HEK293 (cell line): ENCODE measurements around the gene ADAMTSL2.

Experiments
- CTCF ChIA-PET: fragments of 350-600 bp; formaldehyde crosslinking; extraction: SDS; loops from one replicate; lab custom pipeline; 2021; ENCODE audit warnings: antibody characterized with exemption; lab: Yijun Ruan, JAX
- POLR2A ChIA-PET: fragments of 300-600 bp; formaldehyde crosslinking; extraction: SDS; loops from one replicate; lab custom pipeline; 2020; ENCODE audit warnings: antibody characterized with exemption, inconsistent platforms; lab: Yijun Ruan, JAX
- H3K27ac ChIP-seq: fragments of 200-500 bp; sonication (Bioruptor generic); 2 replicates; pipeline ENCODE4 v1.5.1; 2014; ENCODE audit warnings: low read depth, low read length, control low read depth, inconsistent platforms; ENCODE audit errors: extremely low read depth
- H3K36me3 ChIP-seq, 2 experiments: fragments of 200-500 bp in 1 of 2; sonication (Bioruptor generic) in 1 of 2; 1 replicate in 1 of 2; 2 replicates in 1 of 2; pipeline ENCODE4 v1.5.1; 2014 to 2017; ENCODE audit warnings: inconsistent platforms in 2 of 2, low read length in 2 of 2; ENCODE audit not compliant: control insufficient read depth in 2 of 2, insufficient read depth in 1 of 2
- H3K4me1 ChIP-seq: fragments of 200-500 bp; sonication (Bioruptor generic); 2 replicates; pipeline ENCODE4 v1.5.1; 2014; ENCODE audit warnings: mild to moderate bottlenecking, low read length, inconsistent platforms; ENCODE audit not compliant: control insufficient read depth, insufficient read depth
- H3K4me3 ChIP-seq: 2 replicates; pipeline ENCODE4 v1.5.1; 2011; ENCODE audit warnings: low read depth, mild to moderate bottlenecking, control low read depth, low read length, moderate library complexity
- H3K9me3 ChIP-seq: fragments of 200-500 bp; sonication (Bioruptor generic); 2 replicates; pipeline ENCODE4 v1.5.1; 2014; ENCODE audit warnings: low read depth, low read length, inconsistent platforms; ENCODE audit not compliant: control insufficient read depth, insufficient read depth
- BCL11B ChIP-seq: fragments of 450-650 bp; formaldehyde crosslinking; IDR thresholded peaks from 2 replicates; pipeline ENCODE4 v1.5.1; 2016; ENCODE audit warnings: low read depth, missing biosample characterization, missing genetic modification characterization
- GLIS2 ChIP-seq: fragments of 450-650 bp; formaldehyde crosslinking; IDR thresholded peaks from 2 replicates; pipeline ENCODE4 v1.5.1; 2016; ENCODE audit warnings: missing biosample characterization, missing genetic modification characterization
- IKZF3 ChIP-seq: fragments of 450-650 bp; IDR thresholded peaks from 2 replicates; pipeline ENCODE4 v1.5.0; 2018; ENCODE audit warnings: missing biosample characterization, mild to moderate bottlenecking, missing genetic modification characterization, moderate library complexity
- KLF1 ChIP-seq: fragments of 450-650 bp; formaldehyde crosslinking; IDR thresholded peaks from 2 replicates; pipeline ENCODE4 v1.5.1; 2016; ENCODE audit warnings: missing biosample characterization, missing genetic modification characterization
- PATZ1 ChIP-seq: fragments of 450-650 bp; formaldehyde crosslinking; IDR thresholded peaks from 2 replicates; pipeline ENCODE4 v1.5.1; 2016; ENCODE audit warnings: missing biosample characterization, missing genetic modification characterization
- RBAK ChIP-seq: fragments of 450-650 bp; formaldehyde crosslinking; IDR thresholded peaks from 2 replicates; pipeline ENCODE4 v1.5.1; 2016; ENCODE audit warnings: missing biosample characterization, missing genetic modification characterization
- ZBTB21 ChIP-seq: fragments of 450-650 bp; formaldehyde crosslinking; IDR thresholded peaks from 2 replicates; pipeline ENCODE4 v1.5.1; 2017; ENCODE audit warnings: missing biosample characterization, missing genetic modification characterization
- ZFHX2 ChIP-seq: fragments of 450-650 bp; formaldehyde crosslinking; conservative IDR thresholded peaks from 2 replicates; pipeline ENCODE4 v1.5.1; 2016; ENCODE audit warnings: missing biosample characterization, missing genetic modification characterization
- ZIC2 ChIP-seq: fragments of 450-650 bp; formaldehyde crosslinking; IDR thresholded peaks from 2 replicates; pipeline ENCODE4 v1.5.1; 2016; ENCODE audit warnings: missing biosample characterization, missing genetic modification characterization
- ZNF184 ChIP-seq: fragments of 450-650 bp; IDR thresholded peaks from 2 replicates; pipeline ENCODE4 v1.5.1; 2018; ENCODE audit warnings: missing biosample characterization, mild to moderate bottlenecking, missing genetic modification characterization
- ZNF2 ChIP-seq: fragments of 450-650 bp; formaldehyde crosslinking; IDR thresholded peaks from 2 replicates; pipeline ENCODE4 v1.5.1; 2016; ENCODE audit warnings: missing biosample characterization, missing genetic modification characterization
- ZNF23 ChIP-seq: fragments of 450-650 bp; formaldehyde crosslinking; IDR thresholded peaks from 2 replicates; pipeline ENCODE4 v1.5.1; 2016; ENCODE audit warnings: missing biosample characterization, missing genetic modification characterization, borderline replicate concordance
- ZNF335 ChIP-seq: fragments of 450-650 bp; formaldehyde crosslinking; conservative IDR thresholded peaks from 2 replicates; pipeline ENCODE4 v1.5.1; 2016; ENCODE audit warnings: missing biosample characterization, missing genetic modification characterization
- ZNF354C ChIP-seq: fragments of 450-650 bp; formaldehyde crosslinking; IDR thresholded peaks from 2 replicates; pipeline ENCODE4 v1.5.1; 2016; ENCODE audit warnings: missing biosample characterization, missing genetic modification characterization, low read depth, borderline replicate concordance
- ZNF394 ChIP-seq: fragments of 450-650 bp; formaldehyde crosslinking; IDR thresholded peaks from 2 replicates; pipeline ENCODE4 v1.5.1; 2016; ENCODE audit warnings: missing biosample characterization, missing genetic modification characterization, mild to moderate bottlenecking, moderate library complexity, borderline replicate concordance
- ZNF416 ChIP-seq: fragments of 450-650 bp; formaldehyde crosslinking; IDR thresholded peaks from 2 replicates; pipeline ENCODE4 v1.5.1; 2016; ENCODE audit warnings: missing biosample characterization, missing genetic modification characterization
- ZNF426 ChIP-seq: fragments of 450-650 bp; formaldehyde crosslinking; IDR thresholded peaks from 2 replicates; pipeline ENCODE4 v1.5.1; 2017; ENCODE audit warnings: missing biosample characterization, missing genetic modification characterization, mild to moderate bottlenecking, inconsistent platforms, moderate library complexity
- ZNF433 ChIP-seq: fragments of 450-650 bp; formaldehyde crosslinking; IDR thresholded peaks from 2 replicates; pipeline ENCODE4 v1.5.1; 2016; ENCODE audit warnings: missing biosample characterization, missing genetic modification characterization, low read depth
- ZNF501 ChIP-seq: fragments of 450-650 bp; formaldehyde crosslinking; IDR thresholded peaks from 2 replicates; pipeline ENCODE4 v1.5.1; 2016; ENCODE audit warnings: missing biosample characterization, missing genetic modification characterization
- ZNF529 ChIP-seq: fragments of 450-650 bp; formaldehyde crosslinking; IDR thresholded peaks from 2 replicates; pipeline ENCODE4 v1.5.1; 2017; ENCODE audit warnings: missing genetic modification characterization, missing biosample characterization; ENCODE audit not compliant: insufficient replicate concordance
- ZNF555 ChIP-seq: fragments of 450-650 bp; formaldehyde crosslinking; conservative IDR thresholded peaks from 2 replicates; pipeline ENCODE4 v1.5.1; 2017; ENCODE audit warnings: missing biosample characterization, mild to moderate bottlenecking, missing genetic modification characterization, inconsistent platforms
- ZNF580 ChIP-seq: fragments of 450-650 bp; formaldehyde crosslinking; IDR thresholded peaks from 2 replicates; pipeline ENCODE4 v1.5.1; 2016; ENCODE audit warnings: missing biosample characterization, missing genetic modification characterization
- ZNF624 ChIP-seq: fragments of 450-650 bp; formaldehyde crosslinking; IDR thresholded peaks from 2 replicates; pipeline ENCODE4 v1.5.1; 2017; ENCODE audit warnings: missing biosample characterization, missing genetic modification characterization
- ZNF776 ChIP-seq: fragments of 450-650 bp; formaldehyde crosslinking; IDR thresholded peaks from 2 replicates; pipeline ENCODE4 v1.5.0; 2017; ENCODE audit warnings: missing biosample characterization, missing genetic modification characterization, borderline replicate concordance
- ZNF791 ChIP-seq: fragments of 450-650 bp; formaldehyde crosslinking; IDR thresholded peaks from 2 replicates; pipeline ENCODE4 v1.5.1; 2016; ENCODE audit warnings: missing biosample characterization, missing genetic modification characterization
- ZNF837 ChIP-seq: fragments of 450-650 bp; formaldehyde crosslinking; IDR thresholded peaks from 2 replicates; pipeline ENCODE4 v1.5.1; 2016; ENCODE audit warnings: missing biosample characterization, missing genetic modification characterization
- TF ChIP-seq, protein P1 (sequence below): fragments of 450-650 bp; formaldehyde crosslinking; IDR thresholded peaks from 2 replicates; pipeline ENCODE4 v1.5.1; 2016; ENCODE audit warnings: missing biosample characterization, missing genetic modification characterization
- TF ChIP-seq, protein P2 (sequence below): fragments of 450-650 bp; formaldehyde crosslinking; IDR thresholded peaks from 2 replicates; pipeline ENCODE4 v1.5.1; 2016; ENCODE audit warnings: missing biosample characterization, missing genetic modification characterization, low read depth
- TF ChIP-seq, protein P3 (sequence below): sonication (generic); formaldehyde crosslinking; IDR thresholded peaks from 2 replicates; pipeline ENCODE4 v1.8.1; 2022; ENCODE audit warnings: mild to moderate bottlenecking, moderate library complexity, missing genetic modification reagents

The ADAMTSL2 gene

GRCh38 chr9:133609311-133610098 lies 75.0 kb downstream of the ADAMTSL2 start, which contains the start of gene FAM163B:
TSS of gene FAM163B (minus strand) at chr9:133609389. CDS start at chr9:133580223, 29,166 bp downstream.
- no peaks in the 10 kb centered on the region for H3K4me1 ChIP-seq
- H3K9me3 ChIP-seq = no peaks in the 10 kb centered on the region
- H3K27ac ChIP-seq = no peak within 1 kb of the TSS
- ChIA-PET CTCF (interaction anchor here (1.0 kb wide), 1 partner anchor 385 kb away, joined by 4 read pairs; no protein-coding TSS in a partner anchor), POLR2A (interaction anchor here (0.6 kb wide), 1 partner anchor 57 kb away, joined by 4 read pairs; no protein-coding TSS in a partner anchor)
- no peak within 1 kb of the TSS for H3K4me3 ChIP-seq
- H3K36me3 ChIP-seq = no peaks in the 10 kb centered on the region
- TF ChIP-seq ZNF335 (tag by site-specific recombination) = no peak
- no peak for TF ChIP-seq ZNF624
- no peak for TF ChIP-seq ZNF184
- TF ChIP-seq ZFHX2 (tag by site-specific recombination) = no peak
- no peak for TF ChIP-seq ZNF837 (tag by site-specific recombination)
- peak; percentile 39; the same call in 1 of the 2 replicates for TF ChIP-seq ZIC2 (tag by site-specific recombination)
- TF ChIP-seq KLF1 (tag by site-specific recombination) = no peak
- no peak for TF ChIP-seq ZNF433 (tag by site-specific recombination)
- no peak for TF ChIP-seq ZNF354C
- TF ChIP-seq ZNF394 (tag by site-specific recombination) = no peak
- no peak for TF ChIP-seq ZNF501 (tag by site-specific recombination)
- TF ChIP-seq GLIS2 (tag by site-specific recombination) = peak; percentile 74
- TF ChIP-seq ZNF2 (tag by site-specific recombination) = no peak
- TF ChIP-seq RBAK = no peak
- TF ChIP-seq ZNF580 (tag by site-specific recombination) = no peak
- TF ChIP-seq ZNF416 (tag by site-specific recombination) = no peak
- TF ChIP-seq ZNF555 (tag by site-specific recombination) = no peak
- TF ChIP-seq ZBTB21 = no peak
- no peak for TF ChIP-seq ZNF791 (tag by site-specific recombination)
- no peak for TF ChIP-seq ZNF776 (tag by site-specific recombination)
- TF ChIP-seq, protein P1, sequence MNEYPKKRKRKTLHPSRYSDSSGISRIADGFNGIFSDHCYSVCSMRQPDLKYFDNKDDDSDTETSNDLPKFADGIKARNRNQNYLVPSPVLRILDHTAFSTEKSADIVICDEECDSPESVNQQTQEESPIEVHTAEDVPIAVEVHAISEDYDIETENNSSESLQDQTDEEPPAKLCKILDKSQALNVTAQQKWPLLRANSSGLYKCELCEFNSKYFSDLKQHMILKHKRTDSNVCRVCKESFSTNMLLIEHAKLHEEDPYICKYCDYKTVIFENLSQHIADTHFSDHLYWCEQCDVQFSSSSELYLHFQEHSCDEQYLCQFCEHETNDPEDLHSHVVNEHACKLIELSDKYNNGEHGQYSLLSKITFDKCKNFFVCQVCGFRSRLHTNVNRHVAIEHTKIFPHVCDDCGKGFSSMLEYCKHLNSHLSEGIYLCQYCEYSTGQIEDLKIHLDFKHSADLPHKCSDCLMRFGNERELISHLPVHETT (tag by site-specific recombination) = no peak
- no peak for TF ChIP-seq ZNF23 (tag by site-specific recombination)
- TF ChIP-seq, protein P2, sequence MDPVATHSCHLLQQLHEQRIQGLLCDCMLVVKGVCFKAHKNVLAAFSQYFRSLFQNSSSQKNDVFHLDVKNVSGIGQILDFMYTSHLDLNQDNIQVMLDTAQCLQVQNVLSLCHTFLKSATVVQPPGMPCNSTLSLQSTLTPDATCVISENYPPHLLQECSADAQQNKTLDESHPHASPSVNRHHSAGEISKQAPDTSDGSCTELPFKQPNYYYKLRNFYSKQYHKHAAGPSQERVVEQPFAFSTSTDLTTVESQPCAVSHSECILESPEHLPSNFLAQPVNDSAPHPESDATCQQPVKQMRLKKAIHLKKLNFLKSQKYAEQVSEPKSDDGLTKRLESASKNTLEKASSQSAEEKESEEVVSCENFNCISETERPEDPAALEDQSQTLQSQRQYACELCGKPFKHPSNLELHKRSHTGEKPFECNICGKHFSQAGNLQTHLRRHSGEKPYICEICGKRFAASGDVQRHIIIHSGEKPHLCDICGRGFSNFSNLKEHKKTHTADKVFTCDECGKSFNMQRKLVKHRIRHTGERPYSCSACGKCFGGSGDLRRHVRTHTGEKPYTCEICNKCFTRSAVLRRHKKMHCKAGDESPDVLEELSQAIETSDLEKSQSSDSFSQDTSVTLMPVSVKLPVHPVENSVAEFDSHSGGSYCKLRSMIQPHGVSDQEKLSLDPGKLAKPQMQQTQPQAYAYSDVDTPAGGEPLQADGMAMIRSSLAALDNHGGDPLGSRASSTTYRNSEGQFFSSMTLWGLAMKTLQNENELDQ (tag by site-specific recombination) = no peak
- TF ChIP-seq BCL11B (tag by site-specific recombination) = no peak
- TF ChIP-seq PATZ1 (tag by site-specific recombination) = 0 out of 2 replicates have a peak, but pooled peaks have one; percentile 17
- TF ChIP-seq, protein P3, sequence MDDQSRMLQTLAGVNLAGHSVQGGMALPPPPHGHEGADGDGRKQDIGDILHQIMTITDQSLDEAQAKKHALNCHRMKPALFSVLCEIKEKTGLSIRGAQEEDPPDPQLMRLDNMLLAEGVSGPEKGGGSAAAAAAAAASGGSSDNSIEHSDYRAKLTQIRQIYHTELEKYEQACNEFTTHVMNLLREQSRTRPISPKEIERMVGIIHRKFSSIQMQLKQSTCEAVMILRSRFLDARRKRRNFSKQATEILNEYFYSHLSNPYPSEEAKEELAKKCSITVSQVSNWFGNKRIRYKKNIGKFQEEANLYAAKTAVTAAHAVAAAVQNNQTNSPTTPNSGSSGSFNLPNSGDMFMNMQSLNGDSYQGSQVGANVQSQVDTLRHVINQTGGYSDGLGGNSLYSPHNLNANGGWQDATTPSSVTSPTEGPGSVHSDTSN = peak; percentile 76; the same call in 1 of the 2 replicates
- TF ChIP-seq ZNF426 (tag by site-specific recombination) = no peak
- 0 out of 2 replicates have a peak, but pooled peaks have one; percentile 43 for TF ChIP-seq IKZF3 (tag by site-specific recombination)
- TF ChIP-seq ZNF529 (tag by site-specific recombination) = no peak
